ENCODE measurements around the gene TMBIM1.
A peak's percentile ranks its signal among the peaks of the same experiment; 100 is the strongest.

Gene TMBIM1

DNA sequence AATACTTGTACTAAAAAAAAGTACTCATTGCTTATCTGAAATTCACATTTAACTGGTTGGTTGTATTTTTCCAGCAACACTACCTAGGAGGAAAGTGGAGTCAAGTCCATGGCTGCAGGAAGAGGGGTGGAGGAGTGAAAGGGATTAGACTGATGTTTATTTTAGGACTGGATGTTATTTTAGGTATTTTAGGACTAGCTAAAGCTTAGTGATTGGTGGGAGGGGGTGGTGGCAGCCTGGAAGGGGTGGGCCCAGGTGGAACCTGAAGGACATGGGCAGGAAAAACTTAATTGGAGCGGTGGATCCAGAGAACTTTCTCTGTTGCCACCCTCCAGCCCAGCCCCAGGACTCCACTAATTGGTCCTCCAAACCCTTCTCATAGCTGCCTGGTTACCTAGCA lies 3.9 kb upstream of the TMBIM1 start:
- H3K4me3 ChIP-seq (ENCODE audit: low read depth, low read length), result no peak overlapping the region
- no peak for DNase-seq (ENCODE audit: low read depth)

DNA sequence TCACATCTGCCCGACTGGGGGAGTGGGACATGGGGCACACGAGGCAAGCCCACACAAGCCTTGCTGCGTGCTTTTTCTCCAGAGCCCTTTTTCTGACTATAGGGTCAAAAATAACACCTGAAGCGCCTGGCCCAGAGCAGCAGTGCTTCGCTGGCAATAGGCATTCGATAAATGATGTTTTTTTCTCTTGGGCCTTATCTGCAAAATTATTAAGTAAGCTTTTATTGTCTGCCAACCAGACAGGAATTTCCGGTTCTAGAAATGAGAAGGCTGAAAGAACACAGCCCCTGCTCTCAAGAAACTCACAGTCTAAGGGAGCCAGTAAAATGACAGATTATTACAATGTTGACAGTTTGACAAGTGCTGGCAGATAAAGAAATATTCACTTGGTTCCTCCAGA lies 2.7 kb upstream of the TMBIM1 start:
- no peak for DNase-seq (ENCODE audit: low read depth)
- no peak overlapping the region for H3K4me3 ChIP-seq (ENCODE audit: low read depth, low read length)

DNA sequence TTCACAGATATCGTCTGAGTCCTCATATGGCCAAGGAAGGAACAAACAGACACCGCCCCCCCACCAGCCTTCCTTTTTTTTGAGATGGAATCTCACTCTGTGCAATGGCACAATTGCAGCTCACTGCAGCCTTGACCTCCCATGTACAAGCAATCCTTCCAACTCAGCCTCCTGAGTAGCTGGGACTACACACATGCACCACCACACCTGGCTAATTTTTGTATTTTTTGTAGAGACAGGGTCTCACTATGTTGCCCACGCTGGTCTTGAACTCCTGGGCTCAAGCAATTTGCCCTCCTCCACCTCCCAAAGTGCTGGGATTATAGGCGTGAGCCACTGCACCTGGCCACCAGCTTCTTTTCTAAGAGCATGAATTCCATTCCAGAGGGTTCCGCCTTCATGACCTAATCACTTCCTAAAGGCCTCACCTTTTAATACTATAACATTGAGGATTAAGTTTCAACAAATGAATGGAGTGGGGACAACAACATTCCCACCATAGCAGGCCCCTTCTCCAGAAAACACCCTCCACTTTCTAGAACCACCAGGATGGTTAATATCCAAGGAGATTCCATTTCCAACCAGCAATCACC lies 2.2 kb upstream of the TMBIM1 start:
- H3K4me3 ChIP-seq (ENCODE audit: low read depth, low read length), result no peak overlapping the region
- DNase-seq (ENCODE audit: low read depth), result no peak

DNA sequence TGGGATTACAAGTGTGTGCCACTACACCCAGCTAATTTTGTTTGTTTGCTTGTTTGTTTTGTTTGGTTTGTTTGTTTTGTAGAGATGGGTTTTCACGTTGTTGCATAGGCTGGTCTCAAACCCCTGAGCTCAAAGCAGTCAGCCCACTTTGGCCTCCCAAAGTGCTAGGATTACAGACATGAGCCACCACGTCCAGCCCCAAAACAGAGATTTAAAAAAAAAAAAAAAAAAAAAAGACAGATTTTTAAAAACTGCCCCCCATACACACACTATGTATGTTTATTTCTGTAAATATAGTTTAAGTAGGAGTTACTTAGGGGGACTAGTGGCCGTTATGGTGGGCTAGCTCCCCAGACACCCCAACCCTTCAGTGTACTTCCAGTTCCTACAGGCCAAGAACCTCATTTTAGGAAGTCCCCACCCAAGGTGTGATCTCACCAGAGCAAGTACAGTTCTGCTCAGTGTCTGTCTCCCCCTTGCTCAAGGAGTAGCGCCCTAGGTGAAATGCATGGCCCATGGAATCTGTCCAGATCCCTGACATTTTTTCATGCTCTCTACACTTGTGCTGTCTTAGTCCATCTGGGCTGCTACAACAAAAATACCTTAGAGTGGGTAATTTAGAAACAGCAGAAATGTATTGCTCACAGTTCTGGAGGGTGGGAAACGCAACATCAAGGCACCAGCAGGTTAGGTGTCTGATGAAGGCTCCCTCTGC lies 1.6 kb upstream of the TMBIM1 start:
- H3K4me3 ChIP-seq (ENCODE audit: low read depth, low read length), result no peak overlapping the region
- no peak for DNase-seq (ENCODE audit: low read depth)

DNA sequence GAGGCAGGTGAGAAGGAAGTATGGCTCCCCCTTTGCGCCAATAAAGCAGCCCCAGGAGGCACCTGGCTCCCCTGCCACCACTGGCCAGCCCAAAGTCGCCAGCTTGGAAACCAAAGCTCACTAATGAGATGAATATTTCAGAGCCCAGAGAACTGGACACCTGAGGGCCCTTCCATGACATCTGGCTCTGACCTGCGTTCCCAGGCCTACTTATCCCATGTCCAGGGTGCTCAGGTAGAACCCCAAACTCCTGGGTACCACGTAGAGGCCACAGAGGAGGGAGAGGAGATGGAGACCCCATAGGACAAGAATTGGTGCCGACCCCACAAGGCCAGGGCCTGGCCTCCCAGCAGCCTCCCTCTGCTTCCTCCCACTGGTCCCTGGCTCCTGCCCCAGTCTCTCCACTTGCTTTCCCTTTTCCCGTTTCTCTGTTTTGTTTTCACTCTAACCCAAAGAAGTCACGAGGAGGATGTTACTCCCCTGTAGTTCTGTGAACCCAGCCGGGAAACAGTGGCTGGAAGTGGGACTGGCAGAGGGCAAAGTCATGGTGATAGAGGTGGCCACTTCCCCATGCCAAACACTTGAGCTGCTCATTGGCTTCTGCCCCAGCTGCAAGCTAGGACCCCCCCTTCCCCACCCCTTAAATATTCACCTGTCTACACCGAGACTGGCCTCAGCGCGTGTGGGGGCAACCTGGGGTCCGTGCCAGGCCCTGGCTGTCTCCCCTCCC lies 820 bp downstream of the TMBIM1 start:
- DNase-seq (ENCODE audit: low read depth), result no peak

DNA sequence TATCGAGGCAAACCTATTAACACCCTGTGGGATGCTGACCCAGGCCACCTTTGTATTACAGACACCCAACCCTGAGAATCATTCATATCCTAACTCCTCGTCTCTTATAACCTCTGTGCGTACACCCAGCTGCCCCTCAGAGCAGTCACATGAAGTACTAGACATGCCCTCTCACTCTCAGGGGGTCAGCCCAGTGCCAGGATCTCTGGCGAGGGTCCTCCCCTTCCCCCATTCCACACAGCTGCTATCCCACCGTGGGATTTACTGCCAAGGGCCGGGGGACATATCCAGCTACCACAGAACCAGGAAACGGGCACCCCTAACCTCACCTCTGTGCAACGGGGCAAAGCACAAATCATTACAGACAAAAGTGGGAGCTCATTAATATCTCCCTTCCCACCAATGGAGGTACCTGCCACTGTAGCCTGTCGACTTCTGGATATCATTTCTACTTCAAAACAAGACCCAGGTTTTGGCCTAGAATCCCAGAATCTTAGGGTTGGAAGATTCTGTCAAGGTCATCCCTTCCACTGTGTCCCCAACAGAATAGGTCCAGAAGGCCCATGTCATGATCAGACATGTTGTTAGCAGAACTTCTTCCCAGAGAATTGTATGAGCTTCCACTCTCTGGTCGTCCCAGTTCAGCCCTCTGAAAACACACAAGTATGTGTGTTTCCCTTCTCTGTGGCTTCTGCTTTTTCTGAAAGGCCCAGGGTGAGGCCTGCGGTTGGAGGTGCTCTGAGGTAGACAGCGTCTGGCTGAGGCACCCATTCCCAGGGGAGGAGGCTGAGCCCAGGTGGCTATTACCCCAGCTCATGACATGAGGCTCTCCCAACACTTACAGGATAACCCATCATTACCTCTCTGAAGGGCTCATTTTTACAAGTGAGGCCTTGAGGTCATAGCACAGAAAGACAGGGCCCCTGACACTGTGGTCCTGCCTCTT lies 1.7 kb downstream of the TMBIM1 start:
- no peak for DNase-seq (ENCODE audit: low read depth)
- H3K4me3 ChIP-seq (ENCODE audit: low read depth, low read length), result peak overlapping the region; percentile 78

More for the DNA sequence above, 820 bp downstream of the TMBIM1 start:
- peak overlapping the region; percentile 78 for H3K4me3 ChIP-seq (ENCODE audit: low read depth, low read length)

DNA sequence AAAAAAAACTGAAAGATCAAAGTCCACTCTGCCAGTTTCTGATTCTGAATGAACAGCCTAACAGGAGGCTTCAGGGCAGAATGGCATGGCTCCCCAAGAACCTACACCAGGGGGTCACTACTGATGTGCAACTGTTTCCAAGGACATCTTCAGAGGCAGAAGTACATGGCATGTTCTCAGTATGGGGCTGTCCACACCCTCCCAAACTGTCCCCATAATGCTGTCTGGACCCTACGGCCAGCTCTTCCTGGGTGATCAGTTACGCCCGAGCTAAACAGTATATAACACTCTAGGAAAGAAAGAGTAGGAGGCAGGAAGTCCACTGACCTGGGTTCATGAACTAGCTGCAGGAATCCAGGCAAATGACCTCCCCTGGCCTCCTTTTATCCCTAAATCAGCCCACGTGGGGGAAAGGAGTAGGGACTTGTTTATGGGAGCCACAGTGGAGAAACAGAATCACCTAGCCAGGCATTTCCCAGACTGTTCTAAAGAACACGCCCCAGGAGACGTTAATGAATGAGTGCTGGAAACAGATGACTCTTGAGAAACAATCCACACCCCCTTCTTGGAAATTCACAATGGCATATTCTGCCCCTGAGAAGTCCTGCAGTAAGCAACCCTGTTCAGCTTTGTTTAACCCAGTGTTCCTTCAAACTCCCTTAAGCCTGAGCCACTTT lies 2.5 kb downstream of the TMBIM1 start:
- no peak for DNase-seq (ENCODE audit: low read depth)

DNA sequence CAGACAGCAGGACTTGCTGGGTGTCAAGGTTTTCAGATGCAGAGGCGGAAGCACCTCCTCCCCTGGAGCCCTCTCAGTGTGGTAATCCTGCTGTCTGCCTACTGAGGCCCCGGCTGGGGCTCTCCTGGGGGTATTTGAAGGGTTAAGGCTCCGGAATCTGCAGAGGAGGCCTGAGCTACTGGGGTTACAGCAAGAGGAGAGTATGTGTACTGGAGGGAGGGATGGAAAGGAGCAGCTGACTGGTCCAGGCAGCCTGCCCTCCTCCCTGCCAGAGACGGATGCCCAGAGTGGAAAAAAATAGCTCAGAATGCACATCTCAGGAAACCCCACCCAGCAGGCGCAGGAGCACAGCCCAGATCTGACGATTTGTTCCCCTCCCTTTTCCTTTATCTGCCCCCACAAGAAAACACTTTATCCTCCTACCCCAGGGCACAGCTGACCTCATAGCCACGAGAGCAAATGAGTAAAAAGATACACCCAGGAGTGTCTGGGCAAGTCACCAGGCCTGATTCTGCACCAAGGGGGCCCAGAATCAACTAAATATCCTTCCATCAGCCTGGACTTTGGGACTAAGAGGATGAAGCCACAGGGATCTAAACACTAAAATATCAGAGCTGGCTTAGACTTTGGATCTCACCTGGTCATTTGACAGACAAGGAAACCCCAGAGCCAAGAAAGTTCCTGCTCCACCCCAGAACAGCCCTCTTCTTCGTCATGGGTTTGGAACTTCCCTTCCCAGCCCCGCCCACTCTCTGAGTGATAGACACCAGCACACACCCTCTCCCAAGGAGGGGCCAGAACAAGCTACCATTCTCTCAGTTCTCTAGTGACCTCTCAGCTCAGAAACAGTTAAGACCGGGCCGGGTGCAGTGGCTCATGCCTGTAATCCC lies 5.5 kb downstream of the TMBIM1 start:
- H3K4me3 ChIP-seq (ENCODE audit: low read depth, low read length), result peak overlapping the region; percentile 52
- peak; percentile 94 for DNase-seq (ENCODE audit: low read depth)

More for the DNA sequence above, 2.5 kb downstream of the TMBIM1 start:
- peak overlapping the region; percentile 2 for H3K4me3 ChIP-seq (ENCODE audit: low read depth, low read length)

DNA sequence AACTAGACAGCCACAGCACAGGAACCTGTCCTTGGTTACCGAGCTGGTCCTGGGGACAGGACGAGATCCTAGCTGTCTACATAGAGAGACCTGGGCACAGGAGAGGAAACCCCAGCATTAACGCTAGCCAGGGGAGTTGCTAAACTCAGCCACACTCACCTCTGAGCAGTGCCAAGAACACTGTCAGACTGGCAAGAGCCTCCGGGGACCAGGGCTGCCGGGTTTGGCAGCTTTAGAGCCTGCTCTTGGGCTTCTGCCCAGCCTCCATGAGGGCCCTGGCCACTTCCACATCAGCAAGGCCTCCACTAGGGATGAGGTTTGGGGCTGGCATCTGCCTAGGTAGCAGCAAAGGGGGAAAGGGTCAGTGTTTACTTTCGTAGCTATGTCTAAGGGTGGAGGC lies 6.7 kb downstream of the TMBIM1 start:
- H3K4me3 ChIP-seq (ENCODE audit: low read depth, low read length), result peak overlapping the region; percentile 52
- DNase-seq (ENCODE audit: low read depth), result no peak

DNA sequence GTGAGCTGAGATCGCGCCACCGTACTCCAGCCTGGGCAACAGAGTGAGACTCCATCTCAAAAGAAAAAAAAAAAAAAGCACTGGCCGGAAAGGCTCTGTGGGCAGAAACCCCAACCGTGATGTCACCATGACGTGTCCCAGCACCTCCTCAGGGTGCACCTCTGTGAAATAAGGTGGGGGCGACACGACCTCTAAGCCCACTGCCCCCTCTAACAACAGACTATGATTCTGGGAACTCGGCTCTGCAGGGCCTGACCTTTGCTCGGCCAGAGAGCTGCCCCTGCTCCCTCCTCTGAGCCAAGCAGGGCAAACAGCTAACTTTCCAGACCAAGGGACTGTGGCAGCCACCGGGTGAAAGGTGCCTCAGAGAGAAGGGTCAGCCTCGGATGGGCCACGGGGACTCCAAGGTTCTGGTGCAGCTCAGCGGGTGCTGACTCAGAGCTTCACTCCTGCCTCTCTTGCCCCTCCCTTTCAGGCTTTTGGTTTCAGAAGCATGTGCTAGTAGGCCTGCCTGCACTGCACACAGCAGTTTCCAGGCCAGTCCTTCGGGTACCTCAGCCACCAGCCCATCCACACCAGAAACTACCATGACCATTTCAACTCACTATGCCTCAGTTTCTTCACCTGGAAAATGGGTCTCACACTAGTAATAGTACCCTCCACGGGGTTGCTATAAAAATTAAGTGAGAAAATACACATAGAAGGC lies 8.0 kb downstream of the TMBIM1 start:
- no peak for DNase-seq (ENCODE audit: low read depth)
- no peak overlapping the region for H3K4me3 ChIP-seq (ENCODE audit: low read depth, low read length)

DNA sequence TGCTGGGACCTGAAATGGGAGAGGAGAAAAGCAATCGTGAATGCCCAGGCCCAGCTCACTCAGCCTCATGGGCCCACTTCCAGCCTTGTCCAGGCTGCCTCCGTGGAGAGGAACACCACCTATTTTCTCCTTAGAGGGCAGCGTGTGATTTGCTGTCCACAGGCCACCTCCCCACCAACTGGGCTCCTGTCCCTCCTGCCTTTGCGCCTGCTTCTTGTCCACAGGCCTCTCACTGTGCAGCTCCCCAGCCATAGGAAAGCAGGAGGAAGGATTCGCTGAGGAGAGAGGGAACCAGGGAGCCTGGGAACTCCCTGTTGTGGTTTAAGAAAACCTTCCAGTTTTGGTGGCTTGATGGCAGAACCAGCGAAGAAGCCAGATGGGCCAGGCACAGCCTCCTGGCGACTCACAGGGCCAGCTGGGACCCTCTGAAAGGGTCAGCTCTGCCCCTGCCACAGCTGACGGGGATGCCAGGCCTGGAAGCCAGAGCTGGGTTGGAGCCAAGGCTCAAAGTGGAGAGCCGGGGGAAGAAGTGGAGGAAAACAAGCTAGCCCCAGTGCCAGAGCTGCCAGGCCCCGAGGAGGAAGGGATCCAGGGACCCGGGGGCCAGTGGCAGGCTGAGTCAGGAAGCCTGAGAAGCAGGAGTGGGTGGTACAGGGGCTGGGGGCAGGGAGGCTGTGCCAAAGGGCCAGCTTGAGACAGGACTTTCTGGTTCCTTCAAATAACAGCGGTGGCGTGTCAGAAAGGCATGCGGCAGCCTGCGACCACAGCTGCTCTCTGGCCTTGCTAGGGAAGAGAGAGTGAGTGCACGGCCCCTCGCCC lies 9.9 kb downstream of the TMBIM1 start:
- no peak for DNase-seq (ENCODE audit: low read depth)
- H3K4me3 ChIP-seq (ENCODE audit: low read depth, low read length), result no peak overlapping the region

DNA sequence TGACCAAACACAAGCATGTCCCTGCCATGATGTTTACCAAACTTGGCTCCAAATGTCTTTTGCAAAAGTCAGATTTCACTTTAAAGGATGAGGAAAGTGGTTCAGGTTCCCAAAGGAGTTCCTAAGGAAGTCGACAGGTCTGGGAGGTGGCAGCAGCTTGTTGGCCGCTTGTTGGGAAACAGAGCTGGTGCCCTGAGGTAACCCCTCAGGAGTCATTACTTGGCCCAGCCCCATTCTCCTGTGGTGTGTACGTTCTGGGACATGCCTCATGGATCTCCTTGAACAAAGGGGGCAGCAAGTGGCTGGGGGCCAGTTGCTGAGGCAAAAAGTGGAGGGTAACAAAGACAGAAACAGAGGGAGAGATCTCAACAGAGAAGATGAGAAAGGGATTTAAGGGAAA lies 10.9 kb downstream of the TMBIM1 start:
- no peak overlapping the region for H3K4me3 ChIP-seq (ENCODE audit: low read depth, low read length)
- no peak for DNase-seq (ENCODE audit: low read depth)

DNA sequence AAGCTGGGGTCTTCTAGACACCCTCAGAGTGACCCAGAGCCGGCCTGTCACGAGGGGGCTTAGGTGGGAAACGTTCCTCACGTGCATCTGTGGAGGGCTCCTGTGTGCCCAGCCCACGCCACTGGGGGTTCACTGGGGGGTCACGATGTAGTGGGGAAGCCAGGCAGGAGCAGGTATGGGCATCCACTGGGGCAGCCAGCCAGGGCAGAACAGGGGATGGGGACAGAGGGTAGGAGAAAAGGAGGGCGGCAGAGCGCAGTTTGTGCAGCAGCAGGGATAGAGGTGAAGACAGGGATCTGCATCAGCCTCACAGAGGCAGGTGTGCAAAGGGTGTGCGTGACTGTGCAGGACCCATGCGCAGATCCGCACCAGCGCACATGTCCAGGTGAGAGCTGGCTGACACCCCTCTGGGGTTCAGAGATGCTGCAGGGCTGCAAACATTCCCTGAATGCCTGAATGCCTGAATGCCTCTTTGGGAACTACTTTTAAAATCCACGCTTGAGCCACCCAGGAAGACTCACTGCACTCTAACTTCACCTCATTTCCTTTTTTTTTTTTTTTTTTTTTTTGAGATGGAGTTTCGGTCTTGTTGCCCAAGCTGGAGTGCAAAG lies 11.9 kb downstream of the TMBIM1 start:
- DNase-seq (ENCODE audit: low read depth), result no peak
- H3K4me3 ChIP-seq (ENCODE audit: low read depth, low read length), result no peak overlapping the region

DNA sequence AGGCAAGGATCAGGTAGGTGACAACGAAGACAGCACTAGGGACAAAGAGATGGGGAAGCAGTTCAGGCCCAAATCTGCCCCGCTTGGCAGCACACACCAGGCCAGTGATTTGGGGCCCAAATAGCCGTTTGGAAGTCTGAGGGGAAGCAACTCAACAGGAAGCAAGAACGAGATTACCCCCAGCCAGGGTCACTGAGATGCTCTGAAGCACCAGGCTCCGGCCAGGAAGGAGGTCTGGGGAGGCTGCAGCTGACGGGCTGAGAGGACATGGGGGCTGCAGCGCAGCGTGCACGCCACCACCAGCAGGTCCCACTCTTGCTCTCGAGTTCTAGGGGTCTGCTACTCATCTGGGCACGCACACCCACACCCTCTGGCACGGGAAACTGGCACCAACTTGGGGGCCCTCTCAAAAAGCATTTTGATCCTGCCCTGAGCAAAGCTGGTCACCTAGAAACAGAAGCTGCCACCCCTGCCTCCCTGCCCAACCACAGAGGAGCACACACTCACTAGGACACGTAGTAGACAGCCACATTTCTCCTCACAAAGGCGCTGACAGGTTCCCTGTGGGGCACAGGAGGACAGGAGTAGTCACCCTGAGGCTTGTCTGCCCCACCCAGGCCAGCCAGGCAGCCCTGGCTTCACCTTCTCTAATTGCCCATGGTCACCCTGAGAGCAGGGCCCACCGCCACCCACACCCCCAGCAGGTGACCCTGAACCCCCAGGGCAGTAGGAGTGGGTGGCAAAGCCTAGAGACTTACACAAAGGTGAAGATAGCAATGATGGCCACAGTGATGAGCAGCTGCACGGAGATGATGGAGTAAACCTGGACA lies 13.6 kb downstream of the TMBIM1 start:
- no peak for DNase-seq (ENCODE audit: low read depth)
- no peak overlapping the region for H3K4me3 ChIP-seq (ENCODE audit: low read depth, low read length)

DNA sequence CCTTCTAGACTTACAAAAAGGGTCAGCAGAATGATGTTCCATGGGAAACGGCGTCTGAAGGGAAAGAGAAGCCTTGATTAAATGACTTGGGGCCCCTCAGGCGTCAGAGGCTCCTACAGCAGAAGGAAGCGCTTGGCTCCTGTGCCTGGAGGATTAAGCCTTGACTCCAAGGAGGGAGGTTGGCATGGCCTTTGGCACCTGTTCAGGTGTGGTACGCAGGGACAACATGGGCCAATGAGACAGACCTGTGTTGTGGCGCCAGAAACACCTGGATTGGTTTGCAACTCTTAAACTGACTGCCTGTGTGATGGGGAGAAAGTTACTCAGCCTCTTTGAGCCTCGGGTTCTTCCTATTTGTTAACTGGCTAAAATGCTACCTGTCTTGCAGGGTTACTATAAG lies 14.4 kb downstream of the TMBIM1 start:
- no peak for DNase-seq (ENCODE audit: low read depth)
- H3K4me3 ChIP-seq (ENCODE audit: low read depth, low read length), result no peak overlapping the region

Measured in skeletal muscle cell (primary cell).